ENCODE results near the gene DSEL.

DSEL gene

DNA sequence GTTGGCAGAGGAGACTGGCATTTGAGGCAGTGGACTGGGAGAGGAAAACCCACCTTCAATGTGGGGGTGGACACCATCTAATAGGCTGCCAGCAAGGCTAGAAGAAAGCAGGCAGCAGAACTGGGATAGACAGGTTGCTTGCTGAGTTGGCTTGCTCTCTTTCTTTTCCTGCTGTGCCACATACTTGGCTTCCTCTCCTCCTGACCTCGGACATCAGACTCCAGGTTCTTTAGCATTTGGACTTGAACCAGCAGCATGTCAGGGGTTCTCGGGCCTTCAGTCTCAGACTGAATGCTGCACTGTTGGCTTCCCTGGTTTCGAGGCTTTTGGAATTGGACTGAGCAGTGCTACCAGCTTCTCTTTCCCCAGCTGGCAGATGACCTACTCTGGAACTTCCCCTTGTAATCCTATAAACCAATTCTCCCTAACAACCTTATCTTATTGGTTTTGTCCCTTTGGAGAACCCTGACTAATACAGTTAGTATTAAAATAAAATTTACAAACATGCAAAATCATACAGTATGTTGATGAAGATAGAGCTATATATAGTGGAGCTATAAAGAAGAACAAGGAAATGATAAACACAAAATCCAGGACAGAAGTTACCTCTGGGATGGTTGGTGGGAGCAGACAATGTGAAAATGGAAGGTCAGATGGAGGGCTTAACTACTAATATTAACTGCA, 15.9 kb downstream of the DSEL start:
- DNase-seq (ENCODE audit: low read depth) = no peak

DNA sequence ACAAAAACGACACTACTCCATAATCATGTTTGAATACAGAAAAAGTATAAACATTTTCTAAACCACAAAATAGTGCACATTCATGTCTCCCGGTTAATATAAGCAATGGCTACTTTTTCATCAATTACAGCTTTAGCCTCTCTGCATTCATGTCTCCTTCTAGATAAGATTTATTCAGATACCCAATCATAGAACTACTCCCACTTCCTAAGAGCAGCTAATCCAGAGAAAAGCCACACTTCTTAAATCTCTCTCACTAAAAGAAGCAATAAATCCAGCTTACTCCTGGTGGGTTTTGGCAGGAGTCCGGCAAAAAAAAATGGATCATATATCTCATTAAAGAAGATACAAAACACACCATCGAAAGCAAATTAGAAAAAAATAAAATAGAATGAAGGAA, 20.1 kb downstream of the DSEL start:
- no peak for DNase-seq (ENCODE audit: low read depth)

DNA sequence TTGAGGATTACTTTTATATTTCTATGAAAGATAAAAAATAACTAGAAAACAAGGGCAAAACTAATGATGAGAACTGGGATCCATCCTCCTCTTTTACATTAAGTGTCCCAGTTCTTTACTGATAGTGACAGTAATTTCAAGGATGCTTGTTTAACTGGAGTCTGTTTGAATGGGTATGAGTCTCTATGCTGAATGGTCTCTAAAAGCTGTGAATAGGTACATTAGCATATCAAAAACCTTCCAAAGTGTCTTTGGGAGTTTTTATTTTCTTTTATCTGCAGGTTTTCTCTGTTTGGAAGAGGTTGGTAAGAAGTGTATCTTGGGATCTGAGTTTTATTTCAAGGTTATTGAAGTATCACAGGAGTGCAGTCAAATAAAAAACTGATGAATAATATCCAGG, 30.0 kb downstream of the DSEL start:
- no peak for DNase-seq (ENCODE audit: low read depth)

DNA sequence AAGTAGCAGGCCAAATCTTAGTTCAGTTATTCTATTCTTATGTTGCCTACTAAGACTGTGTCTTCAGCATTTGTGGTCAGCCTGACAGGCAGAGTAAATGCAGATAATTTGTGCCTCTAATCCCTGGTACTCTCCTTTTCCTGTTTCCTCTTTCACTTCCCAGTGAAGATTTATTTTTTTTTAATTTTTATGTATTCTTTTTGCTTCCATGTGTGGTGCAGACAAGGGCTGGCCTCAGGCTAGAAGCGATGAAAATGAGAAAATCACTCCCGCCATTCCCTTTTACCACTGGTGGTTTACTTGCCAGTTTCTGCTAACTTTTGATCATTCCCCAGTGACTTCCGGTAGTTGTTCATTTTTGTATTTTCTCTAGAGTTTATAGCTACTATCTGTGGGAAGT, 30.9 kb downstream of the DSEL start:
- no peak for DNase-seq (ENCODE audit: low read depth)

DNA sequence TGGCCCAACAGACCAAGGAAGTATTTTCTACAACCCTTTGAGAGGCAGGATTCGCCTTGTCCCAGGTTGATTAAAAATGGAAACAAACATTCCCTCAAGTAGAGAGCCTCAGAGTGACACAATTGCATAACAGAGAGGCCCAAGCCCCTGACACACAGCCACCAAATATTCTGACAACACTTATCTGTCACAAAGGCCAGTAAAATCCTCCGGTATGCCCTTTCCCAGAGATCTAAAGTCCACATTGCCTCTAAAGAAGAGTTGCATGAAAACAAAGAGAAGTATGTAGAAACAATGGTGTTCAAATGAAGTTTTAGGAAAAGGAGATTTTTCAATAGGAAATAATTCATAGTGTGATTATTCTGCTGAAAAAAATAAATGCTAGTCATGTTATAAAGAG, 32.1 kb downstream of the DSEL start:
- DNase-seq (ENCODE audit: low read depth) = no peak

DNA sequence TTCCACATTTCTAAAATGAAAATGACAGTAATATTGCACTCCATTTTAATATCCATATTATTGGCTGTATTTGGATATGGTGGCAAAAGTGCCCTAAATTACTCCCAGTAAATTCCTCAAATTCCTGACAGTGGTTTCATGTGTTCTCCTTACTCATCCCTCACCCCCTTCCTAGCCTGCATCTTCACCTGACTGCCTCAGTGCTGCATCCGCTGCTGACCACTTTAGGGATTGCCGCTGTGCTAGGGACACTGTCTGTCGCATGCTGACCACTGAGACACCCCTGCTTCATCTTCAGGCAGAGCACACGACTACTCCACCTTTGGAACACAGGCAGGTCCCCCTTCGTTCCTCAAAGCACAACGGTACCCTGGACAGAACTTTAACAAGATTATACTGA, 32.6 kb downstream of the DSEL start:
- DNase-seq (ENCODE audit: low read depth) = no peak

DNA sequence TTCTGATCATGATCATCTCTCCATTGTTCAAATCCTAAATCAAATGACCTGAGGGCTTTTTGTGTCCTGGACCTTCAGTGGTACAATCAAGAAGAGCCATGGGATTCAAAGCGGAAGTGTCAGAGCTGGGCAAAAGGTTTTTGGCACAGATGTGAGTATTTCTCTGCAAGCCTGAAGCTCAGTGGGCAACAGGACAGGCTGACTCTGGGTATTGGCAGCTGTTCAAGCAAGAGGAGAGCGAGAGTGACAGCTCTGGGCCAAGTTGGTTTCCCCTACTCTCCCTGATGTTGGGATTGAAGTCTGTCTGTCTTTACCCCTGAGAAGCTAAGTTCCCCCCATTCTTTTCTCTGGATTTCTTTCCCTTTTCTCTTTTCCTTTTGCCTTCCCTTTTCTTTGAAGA, 33.3 kb downstream of the DSEL start:
- no peak for DNase-seq (ENCODE audit: low read depth)

DNA sequence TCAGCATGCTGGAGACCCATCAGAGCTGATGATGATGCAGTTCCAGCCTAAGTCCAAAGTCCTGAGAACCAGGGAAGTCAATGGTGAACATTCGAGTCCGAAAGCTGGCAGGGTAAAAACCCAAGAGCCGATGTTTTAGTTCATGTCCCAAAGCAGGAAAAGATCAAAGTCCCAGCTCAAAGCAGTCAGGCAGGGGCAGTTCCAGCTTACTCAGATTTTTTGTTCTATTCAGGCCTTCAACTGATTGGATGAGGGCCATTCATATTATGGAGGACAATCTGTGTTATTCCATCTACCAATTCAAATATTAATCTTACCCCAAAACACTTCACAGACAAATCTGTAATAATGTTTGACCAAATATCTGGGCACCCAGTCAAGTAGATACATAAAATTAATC, 38.3 kb downstream of the DSEL start:
- no peak for DNase-seq (ENCODE audit: low read depth)

DNA sequence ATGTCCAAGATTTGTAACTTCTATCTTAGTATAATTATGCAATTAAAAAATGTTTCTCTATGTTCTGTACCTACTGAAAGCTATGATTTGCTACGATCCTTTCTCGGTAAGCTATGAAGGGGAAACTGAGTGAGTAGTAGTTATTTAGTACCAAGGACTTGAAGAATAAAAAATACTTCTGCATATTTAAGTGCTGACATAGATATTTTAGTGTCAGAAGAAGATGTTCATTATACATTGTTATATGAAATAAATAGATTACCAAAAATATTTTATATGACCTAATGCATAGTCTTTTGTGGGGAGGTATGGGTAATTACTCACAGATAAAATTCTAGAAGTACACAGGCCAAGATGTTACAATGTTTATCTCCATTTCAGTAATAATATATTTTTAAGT, 39.0 kb downstream of the DSEL start:
- no peak for DNase-seq (ENCODE audit: low read depth)

DNA sequence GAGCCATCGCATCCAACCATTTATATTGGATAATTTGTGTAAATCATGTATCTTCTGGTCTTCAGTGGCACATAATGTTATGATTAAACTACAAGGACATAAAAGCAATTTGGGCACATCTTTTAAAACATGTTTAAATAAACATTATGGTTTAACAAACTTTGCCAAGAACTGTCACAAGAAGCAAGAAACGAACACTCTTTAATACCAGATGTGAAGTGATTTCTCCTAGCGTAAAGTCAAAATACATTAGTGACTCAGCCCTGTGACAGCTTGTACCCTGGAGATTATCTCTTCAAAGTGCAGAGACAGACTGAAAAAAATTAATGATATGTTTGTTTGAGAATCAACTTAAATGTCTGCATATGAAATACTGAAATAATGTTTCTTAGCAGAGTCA, 39.9 kb downstream of the DSEL start:
- no peak for DNase-seq (ENCODE audit: low read depth)

DNA sequence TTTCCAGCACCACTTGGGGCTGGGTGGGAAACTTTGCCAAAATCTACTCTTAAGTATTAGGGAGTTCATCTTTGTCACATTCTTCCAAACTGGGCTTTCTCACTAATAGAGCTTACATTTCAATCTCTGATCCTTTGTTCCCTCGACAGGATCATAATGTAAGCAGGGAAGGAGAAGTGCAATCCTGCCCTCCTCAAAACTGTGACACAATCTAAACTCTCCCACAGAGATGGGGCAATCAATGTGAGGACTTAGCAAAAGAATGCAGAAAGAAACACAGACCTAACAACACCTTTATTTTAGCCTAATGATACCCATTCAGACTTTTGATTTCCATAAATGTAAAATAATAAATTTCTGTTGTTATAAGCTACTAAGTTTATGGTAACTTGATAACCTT, 40.8 kb downstream of the DSEL start:
- no peak for DNase-seq (ENCODE audit: low read depth)

DNA sequence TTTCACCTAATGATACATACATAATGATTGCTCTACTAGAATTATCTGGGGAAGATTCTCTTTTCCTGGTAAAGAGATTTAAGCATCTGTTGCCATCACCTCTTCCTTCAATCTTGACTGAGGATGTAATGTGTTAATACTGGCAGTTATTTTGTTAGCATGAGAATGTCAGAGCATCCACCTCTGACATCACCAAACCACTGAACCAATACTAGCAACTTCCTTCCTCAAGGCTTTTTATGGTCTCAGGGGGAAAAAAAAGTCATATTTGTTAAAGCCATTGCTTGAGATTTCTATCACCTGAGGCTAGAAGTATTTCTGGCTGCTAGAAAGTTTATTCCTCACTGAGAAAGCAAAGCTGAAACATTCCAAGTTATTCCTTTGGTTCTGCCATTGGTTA, 48.5 kb downstream of the DSEL start:
- no peak for DNase-seq (ENCODE audit: low read depth)

DNA sequence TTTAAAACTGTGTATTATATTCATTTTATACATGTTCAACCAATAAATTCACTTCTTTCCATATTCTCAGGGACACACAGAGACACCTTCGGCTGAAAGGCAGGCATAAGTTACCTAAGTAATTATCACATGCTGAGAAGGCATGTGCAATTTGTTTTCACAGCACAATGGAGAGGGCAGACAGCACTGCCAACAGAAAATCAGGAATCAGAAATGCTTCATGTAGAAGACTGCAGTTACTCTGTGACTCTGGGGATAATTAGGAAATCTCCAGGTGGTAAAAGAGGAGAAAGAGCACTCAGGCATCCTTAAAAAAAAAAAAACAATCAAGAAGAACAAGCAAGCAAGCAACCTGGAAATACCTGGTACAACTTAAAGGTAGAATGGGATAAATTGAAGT, 49.3 kb downstream of the DSEL start:
- DNase-seq (ENCODE audit: low read depth) = no peak

DNA sequence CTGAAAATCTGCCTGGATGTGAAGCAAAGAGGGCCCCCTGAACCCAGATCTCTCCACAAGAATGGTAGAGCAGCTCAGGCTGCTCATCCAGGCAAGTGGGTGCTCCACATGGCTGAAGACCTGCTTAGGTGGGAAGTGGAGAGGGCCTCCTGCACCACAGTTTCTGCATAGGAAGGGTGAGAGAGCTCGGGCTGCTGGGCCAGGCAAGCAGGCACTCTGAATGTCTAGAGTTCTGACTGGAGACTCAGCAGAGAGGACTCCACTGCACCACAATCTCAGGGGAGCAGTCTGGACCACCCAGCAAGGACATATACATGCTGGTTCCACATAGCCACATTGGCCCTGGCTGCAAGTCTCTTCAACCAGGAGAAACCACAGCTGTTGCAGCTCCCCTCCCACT, 52.0 kb downstream of the DSEL start:
- DNase-seq (ENCODE audit: low read depth) = no peak

DNA sequence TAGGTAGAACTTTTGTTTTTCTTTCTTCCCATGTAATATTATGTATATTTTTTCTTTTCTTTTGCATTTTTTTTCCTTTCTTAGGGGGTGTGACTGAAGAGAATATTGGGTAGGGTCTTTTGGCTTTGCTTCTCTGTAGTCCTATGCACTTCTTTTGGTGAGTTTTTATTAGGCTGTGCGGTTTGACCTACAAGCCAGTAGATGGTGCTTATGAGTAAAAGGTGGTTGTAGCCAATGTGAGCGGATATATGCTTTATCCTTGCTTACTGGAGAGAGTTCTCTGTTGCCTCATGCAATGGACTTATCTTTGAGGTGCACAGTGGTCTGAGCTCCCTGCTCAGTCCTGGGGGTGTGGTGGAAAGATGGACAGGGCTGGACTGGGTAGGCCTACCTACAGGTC, 52.7 kb downstream of the DSEL start:
- DNase-seq (ENCODE audit: low read depth) = no peak

DNA sequence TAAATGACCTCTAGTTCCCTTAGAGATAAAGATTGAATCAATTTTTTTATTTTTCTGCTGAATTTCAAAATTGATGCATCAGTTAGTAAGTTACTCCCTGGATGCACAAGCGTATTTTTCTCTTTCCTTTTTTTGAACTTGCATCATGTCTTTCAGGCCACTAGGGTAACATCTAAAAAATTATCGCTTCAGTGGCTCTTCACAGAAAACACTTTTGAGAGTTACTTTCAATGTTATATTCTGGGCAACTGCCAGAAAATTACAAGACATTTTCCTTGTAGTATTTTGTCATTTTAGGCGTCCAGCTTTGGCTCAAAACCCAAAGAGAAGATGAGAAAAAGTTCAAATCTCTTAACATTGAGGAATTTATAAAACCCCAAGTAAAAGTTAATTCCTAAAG, 59.8 kb downstream of the DSEL start:
- DNase-seq (ENCODE audit: low read depth) = no peak

Measured in fibroblast of the conjunctiva (primary cell).